NCI-H1092 treated with DMSO at 0.1 percent for 48 hours (cell line): ENCODE measurements around the gene MYO3A.
"Not testable (repeated sequence)": the region's sequence is repeated elsewhere in the genome, so short reads cannot be mapped to it uniquely, and the experiment has no call there.

Experiments
- DNase-seq: peaks from one replicate; lab custom pipeline; 2025; lab: John Stamatoyannopoulos, UW

Gene MYO3A

DNA sequence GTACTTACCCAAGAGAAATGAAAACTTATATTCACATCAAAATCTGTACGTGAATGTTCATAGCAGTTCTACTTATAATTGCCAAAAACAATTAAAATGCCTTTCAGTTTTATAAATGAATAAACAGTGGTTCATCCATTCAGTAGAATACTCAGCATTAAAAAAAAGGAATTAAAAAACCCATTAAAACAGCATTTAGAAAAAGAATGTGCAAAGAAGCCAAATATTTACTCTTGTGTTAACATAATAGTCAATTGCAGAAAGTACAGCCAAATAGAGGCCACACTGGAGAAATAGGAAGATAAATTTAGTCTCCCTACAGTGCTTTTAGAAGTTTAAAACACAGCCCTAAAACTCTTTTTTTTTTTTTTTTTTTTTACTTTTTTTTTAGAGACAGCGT is 54.6 kb downstream of the MYO3A start:
- no peak for DNase-seq

DNA sequence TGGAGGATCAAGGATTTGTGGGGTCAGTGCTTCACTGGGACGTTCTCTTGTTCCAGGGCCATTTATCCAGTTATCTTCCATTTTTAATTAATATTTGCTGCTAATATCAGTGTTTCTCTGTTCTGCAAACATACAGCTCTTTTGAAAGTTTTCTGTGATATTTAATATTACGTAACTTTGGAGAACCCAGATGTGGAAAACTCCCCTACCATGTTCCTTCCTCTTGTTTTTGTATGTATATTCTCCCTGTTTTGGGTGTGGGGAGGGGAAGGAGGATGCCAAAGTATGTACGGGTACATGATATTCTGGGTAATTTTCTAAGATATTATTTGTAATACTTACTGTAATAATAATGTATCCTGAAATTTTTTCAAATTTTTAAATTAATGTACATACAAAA is 55.9 kb downstream of the MYO3A start:
- no peak for DNase-seq

DNA sequence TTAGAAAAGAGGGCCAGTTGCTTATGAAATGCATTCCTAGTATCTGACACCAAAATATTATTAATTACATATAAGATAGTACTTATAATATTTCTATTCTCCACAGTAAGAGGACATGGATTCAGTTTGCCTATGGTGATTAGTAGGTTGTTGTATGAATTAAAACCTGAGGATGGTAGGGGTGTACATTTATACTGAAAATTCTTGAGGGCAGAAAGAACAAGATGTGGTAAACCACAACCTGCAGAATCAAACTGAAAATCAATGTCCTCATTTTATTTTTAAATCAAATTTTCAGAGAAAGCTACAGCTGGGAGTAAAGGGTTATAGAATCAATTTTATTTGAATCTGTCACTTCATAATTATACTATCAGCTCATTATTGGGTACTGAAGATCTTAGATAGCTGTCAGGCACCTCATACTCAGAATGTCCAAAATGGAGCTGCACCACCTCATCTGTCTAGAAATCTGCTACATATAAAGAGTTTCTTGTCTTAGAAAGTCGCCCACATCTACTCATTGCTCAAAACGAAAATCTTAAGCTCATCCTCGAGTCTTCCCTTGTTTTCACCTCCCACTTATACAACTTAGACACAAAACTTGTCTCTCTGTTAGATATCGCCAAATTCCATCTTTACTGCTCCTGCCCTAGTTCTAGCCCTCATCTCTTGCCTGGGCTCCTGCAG is 65.4 kb downstream of the MYO3A start:
- no peak for DNase-seq

DNA sequence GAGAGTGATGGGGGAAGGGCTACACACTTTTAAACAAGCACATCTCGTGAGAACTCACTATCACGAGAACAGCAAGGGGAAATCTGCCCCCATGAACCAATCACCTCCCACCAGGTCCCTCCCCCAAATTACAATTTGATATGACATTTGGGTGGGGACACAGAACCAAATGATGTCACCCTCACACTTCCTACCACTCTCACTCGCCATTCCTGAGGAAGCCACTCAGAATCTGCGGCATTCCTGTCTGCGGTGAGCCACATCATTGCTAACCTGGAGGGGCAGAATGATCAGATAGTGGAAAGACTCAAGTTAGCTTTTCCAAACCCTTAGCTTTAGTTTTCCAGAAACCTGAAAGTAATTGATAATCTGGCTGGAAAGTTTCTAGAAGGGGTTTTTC is 66.9 kb downstream of the MYO3A start:
- DNase-seq = no peak

DNA sequence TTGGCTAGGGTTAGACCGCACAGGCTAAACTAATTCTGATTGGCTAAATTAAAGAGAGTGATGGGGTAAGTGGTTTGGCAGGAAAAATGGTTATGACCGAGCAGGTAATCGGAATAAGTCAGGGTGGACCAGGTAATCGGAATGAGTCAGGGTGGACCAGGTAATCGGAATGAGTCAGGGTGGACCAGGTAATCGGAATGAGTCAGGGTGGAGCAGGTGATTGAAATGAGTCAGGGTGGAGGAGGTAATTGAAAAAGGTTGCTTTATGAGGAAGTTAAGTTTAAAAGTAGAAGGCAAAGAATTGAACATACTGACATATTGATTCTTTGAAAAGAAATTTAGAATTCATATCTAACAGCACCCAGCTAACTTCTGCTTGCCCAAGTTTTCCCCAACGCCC is 68.4 kb downstream of the MYO3A start:
- DNase-seq = not testable (repeated sequence)

DNA sequence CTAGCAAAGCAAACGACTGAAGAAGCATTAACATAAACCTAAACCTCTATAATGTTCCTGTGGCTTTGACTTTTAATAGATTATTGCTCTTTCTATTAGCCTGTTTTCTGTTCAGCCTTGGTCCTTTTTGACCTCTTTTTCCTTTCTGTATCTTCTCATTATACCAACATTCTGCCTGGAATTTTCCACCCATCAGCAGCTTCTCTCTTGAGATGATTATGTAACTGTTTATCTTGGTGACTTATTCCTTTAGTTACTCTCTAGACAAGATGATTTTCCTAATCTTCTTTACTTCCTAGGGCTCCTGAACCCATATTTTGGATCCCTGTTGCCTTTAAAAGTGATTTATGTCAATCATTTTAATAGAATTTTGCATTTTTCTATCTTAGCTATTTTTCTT is 81.1 kb downstream of the MYO3A start:
- DNase-seq = no peak

DNA sequence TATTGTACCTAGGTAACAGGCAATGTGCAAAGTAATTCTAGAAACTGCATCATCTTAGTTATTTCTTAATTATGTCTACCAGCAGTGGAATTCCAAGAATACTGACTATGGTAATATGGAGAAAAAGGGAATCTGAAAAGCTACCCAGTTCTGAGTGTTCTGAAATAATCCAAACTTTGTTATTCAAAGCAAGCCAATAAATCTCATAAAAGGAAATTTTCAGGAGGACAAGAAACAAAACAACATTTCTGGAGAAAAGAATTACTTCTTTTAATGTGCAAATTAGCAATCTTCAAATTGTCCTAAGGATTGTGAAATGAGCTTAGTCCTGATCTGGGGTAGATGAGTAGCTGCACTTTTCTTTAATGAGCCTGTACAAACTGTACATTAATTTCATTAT is 88.8 kb downstream of the MYO3A start:
- DNase-seq = no peak

DNA sequence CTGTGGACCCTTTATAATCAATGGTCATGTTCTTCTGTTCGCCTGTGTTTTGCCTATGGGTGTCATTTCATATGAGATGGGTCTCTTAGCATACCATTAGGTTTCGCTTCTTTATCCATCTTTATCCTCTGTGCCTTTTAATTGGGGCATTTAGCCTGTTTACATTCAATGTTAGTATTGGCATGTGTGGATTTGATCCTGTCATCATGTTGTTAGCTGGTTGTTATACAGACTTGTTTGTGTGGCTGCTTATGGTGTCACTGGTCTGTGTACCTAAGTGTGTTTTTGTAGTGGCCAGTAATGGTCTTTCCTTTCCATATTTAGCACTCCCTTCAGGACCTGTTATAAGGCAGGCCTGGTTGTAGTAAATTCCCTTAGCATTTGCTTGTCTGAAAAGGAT is 90.3 kb downstream of the MYO3A start:
- DNase-seq = no peak

DNA sequence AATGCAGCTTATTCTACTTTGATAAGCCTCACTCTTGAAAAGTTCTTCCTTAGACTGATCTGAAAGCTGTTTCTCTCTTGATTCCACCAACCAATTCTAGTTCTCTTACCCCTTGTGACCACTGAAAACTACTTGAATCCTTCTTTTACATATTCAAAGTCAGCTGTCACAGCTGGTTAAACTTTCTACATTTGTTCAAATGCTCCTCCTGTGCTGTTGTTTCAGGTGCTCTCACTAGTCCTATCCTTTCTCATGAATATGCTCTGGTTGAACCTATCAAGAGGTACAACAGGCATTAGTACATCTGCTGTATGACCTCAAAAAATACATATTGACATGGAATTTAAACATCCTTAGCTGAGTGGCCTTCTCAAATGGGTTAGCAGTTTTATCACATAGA is 91.5 kb downstream of the MYO3A start:
- no peak for DNase-seq

DNA sequence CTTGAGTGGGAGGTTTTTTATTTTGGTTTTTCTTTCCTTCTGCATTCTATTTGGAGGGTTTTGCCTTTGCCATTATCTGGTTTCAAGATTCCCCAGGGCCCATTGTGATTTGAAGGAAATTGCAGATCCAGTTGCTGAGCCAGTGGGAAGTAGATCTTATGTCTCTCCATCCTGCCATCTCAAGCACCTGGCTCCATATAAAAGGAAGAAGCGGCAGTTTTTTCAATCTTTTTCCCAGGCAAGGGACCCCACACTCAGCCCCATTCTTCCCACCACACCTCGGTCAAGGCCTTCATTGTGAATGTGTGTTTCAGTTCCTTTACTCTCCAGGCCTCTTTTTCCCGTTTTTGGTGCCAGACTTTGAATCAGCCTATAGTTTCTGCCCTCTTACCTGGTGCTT is 95.8 kb downstream of the MYO3A start:
- DNase-seq = no peak

DNA sequence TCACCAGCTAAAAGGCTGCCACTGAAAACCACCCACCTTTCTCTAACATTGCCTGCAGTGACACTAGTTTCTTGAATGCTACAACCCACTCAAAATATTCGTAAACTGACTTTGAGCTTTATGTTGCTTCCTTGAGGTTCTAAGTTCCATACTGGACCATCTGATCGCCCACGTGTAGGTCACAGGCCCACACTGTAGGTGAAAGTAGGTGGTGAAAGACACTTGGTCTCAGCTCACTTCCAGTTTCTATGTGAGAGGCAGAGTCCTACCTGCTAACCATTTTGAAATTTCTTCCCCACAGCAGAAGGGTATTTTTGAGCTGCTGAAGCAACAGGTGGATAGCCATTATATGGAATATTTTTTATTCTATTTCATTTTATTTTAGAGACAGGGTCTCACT is 97.3 kb downstream of the MYO3A start:
- DNase-seq = no peak

DNA sequence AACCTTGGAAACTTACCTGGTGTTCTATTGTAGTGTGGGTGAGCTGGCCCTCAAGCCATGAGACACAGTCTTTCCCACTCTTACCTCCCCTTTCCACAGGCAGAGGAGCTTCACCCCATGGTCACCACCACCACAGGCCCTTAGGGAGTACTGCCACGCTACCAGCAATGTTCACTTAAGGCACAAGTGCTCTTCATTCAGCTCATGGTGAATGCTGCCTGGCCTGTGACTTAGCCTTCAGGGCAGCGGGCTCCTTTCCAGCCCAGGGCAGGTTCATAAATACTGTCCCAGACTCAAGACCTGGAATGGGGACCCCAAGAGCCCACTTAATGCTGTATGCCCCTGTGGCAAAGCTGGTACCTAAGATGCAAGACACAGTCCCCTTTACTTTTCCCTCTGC is 109.4 kb downstream of the MYO3A start:
- DNase-seq = no peak

DNA sequence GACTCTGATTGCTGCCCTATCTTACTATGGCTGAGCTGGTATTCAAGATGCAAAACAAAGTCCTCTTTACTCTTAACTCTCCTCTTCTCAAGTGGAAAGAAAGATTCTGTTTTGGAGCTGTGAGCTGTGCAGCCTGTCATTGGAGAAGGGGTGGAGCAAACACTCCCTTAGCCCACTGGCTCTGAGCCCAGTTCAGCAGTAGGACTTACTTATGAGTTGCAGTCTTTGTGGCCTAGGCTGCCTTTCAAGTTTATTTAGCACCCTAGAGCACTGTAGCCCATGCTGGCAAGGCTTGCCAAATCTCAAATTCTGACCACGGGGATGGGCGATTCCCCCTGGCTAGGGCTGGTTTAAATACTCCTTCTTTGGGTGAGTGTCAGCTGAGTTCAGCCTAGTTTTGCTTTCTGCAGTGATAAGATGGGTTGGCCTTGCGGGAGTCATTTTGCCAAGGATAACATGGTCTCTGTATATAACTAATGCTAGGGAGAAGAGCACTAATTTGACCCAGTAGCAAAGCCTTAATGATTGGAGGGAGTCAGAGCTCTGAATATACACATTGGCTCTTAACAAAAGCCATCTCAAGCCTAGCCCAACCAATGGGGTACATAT is 110.2 kb downstream of the MYO3A start:
- no peak for DNase-seq

DNA sequence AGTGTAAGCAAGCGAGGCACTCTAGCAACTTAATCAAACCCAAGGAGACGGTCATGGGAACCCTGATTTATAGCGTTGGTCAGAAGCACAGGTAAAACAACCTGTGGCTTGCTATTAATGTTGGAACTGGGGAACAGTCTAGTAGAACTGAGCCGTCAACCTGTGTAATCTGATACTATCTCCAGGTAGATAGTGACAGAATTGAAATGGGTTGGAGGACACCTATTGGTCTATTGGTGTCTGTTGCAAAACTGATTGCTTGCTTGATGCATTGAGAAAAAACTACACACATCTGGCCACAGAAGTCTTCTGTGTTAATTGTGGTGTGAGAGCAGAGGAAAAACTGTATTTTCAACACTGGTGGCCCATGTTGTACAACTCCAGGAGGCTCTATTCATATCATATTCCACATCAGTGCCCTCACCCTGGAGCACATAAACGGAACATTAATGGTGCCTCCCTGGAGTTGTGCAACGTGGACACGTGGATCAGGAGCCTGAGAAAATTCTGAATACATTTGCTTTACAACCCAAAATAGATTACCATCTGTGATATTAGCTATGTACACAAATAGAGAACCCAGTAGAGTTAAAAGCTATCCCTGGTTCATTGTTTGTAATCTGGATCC is 112.2 kb downstream of the MYO3A start:
- no peak for DNase-seq

DNA sequence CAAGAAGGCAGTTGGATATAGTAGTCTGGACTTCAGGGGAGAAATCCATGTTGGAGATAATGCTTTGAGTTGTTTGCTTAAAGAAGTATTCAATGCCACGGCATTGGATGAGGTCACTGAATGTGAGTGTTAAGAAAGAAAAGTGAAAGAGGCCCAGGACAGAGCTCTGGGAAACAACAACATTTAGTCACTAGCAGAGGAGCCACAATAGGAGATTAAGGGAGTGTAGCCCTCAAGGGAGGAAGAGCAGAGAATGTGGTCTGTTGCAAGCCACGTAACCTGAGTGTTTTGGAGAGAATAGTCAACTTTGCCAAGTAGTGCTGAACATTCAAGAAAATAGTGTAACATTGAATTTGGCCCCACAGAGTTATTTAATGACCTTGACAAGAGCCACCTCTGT is 114.7 kb downstream of the MYO3A start:
- no peak for DNase-seq

DNA sequence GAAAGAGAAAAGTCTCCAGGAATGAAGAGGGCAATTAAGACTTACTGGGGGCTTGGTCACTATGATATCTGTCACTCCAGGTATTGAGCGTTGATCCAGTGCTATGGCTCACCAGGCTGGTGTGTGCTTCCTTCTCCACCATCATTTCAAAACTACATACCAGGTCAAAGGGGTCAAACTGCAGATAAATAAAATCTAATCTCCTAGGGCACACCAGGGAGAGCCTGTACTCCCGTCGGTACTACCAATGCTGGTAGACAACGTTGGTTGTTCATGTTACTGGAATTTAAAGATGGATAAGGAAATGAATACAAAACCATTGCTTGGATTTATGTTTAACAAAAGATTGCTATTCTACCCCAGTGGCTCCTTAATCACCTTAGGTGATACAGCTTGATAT is 118.3 kb downstream of the MYO3A start:
- no peak for DNase-seq

DNA sequence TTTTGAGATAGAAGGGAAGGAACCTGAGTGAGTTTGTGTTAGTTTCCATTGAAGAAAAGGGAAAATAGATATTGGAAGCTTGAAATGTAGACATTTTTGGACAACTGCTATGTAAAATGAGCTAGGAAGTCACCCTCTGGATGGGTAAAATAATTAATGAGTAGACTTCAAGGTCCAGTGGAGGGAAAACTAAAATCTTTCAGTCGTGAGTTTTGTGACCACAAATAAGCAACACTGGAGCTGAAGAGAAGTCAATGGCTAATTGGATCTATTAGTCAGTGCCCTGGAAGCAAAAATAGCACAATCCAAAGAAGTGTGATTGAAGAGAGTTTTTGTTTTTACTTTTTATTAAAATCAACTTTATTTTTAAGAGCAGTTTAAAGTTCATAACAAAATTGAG is 123.4 kb downstream of the MYO3A start:
- DNase-seq = no peak

DNA sequence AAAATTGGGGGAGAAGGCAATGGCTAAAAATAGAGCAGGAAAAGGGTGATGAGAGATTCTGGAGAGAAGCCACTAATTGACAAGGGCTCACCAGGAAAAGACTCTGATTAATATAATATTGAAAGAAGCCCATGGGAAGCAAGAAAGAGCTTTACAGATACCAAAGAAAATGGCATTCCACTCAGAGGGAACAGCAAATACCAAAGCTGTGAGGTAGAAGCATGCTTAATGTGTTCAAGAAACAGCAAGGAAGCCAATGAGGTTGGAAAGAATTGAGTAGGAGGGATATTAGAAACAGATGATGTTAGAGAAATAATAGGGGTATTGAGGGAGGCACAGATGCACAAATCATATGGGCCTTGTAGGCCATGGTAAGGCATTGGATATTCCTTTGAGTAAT is 130.1 kb downstream of the MYO3A start:
- no peak for DNase-seq

DNA sequence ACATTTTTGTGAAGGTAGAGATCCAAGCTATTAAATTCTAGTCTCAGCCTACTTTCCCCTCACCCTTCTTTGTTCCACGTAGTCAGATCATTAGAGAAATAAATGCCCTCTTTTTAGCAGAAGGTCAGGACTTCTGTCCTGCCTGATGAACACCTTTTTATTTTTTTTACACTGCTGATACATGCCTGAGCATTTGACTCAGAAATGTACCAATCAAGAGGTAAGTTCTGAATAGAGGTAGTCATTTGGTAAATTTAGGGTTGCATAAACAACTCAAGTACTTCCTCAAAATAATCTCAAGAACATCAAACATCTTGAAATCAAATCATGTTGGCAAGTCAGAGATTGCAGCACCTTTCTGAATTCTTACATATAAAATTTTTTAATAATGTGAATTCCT is 133.7 kb downstream of the MYO3A start:
- no peak for DNase-seq

DNA sequence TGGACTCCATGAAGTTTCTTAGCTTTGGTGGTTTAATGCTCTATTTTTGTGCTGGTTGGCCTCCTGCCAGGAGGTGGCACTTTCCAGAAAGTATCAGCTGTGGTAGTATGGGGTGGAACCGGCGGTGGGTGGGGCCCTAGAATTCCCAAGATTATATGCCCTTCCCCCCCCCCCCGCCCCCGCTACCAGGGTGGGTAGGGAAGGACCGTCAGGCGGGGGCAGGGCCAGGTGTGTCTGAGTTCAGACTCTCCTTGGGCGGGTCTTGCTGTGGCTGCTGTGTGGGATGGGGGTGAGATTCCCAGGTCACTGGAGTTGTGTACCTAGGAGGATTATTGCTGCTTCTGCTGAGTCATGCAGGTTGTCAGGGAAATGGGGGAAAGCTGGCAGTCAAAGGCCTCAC is 146.9 kb downstream of the MYO3A start:
- DNase-seq = not testable (repeated sequence)

DNA sequence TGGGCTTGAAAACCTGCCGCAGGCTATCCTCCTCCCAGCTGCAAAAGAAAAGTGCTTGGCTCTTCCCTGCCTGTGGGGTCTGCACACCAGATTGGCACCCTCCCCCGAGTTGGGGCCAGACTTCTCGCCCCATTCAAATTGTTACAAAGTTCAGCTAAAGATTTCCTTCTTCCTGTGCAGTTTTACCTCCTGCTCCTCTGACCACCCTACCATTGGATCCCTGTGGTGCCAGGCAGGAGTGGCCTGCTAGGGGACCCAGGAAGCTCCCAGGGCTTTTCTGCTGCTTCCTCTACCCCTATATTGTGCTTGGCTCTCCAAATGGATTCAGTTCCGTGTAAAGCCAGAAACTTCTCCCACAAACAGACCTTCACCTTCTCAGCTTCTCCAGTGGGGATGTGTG is 147.4 kb downstream of the MYO3A start:
- no peak for DNase-seq

DNA sequence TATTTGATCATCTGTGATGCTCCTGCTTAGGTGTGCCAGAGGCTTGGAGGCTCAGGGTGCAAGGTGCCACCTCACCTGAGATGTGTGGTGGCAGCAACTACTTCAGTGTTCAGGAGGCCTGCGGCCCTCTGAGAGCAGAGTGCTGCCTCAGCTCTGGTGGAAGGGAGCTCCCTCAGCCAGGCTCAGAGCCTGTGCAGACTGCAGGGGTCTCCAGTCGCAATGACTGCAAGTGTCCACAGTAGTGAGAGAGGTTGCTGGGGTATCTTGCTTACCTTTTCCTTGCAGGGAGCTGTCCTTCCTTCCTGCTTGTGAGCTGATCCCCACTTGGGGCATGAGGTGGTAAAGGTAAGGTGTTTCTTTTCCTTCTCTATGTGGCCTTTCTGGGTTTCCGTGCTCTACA is 151.5 kb downstream of the MYO3A start:
- DNase-seq = no peak

DNA sequence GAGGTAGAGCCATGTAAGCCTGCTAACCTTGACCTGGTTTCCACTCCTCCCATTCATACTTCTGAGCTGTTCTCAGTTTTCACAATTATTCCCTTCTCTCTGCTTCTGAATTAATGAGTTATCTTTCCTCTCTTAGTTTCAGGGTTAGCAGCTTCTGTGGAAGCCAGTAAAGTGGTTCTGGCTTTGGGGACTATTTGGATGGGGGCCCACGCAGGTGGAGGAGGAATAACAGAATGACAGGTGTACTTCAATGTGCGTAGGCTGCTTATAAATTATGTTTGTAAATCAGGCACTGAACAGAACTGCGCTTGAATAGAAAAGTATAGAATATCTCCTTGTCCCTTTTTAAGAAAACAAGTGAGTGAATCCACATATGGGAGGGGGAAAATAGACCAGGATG is 153.6 kb downstream of the MYO3A start:
- DNase-seq = no peak

DNA sequence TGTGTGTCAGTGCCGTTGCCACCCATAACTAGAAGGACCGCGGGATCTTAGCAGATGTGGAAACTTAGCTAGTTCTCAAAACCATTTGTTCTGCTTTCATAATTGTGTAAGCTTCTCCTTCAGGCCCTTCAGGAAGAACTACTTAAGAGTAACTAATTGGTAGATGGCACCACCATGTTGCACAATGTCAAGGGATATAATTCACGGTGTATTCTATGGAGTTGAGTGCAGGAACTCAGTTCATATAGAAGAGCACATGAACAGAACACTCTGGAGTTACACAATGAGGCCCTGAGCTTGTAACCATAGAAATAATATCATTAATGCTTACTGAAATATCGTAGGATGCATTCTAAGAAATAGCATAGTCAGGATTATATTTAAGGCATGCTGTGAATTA is 156.0 kb downstream of the MYO3A start:
- no peak for DNase-seq
